ENCODE results near the gene ISOC2.

The ISOC2 gene

GRCh38 chr19:55493645-55494171 is 32.3 kb upstream of the ISOC2 start:
- DNase-seq (ENCODE audit: low spot score), result peak; percentile 65
- no peak overlapping the region for H3K27ac ChIP-seq (ENCODE audit: poor library complexity, severe bottlenecking)
- H3K4me1 ChIP-seq (ENCODE audit: insufficient read depth, poor library complexity, severe bottlenecking), result peaks cover 2% of the 10 kb centered on the region
- H3K4me3 ChIP-seq (ENCODE audit: severe bottlenecking), result no peak overlapping the region
- no peaks in the 10 kb centered on the region for H3K27me3 ChIP-seq (ENCODE audit: insufficient read depth, poor library complexity, severe bottlenecking)
- no peak for ATAC-seq (ENCODE audit: low read depth)
- no peaks in the 10 kb centered on the region for H3K9me3 ChIP-seq (ENCODE audit: severe bottlenecking)
- TF ChIP-seq CTCF (IDR thresholded peaks at IDR 0.05; ENCODE audit: poor library complexity, severe bottlenecking), result no peak
- H3K36me3 ChIP-seq (ENCODE audit: low read depth), result no peaks in the 10 kb centered on the region

GRCh38 chr19:55493052-55493644 is 31.7 kb upstream of the ISOC2 start:
- no peak for DNase-seq (ENCODE audit: low spot score)
- Histone ChIP-seq H3K4me1 (ENCODE audit: insufficient read depth, poor library complexity, severe bottlenecking) (peaks cover 2% of the 10 kb centered on the region), H3K36me3 (ENCODE audit: low read depth) (no peaks in the 10 kb centered on the region), H3K4me3 (ENCODE audit: severe bottlenecking) (no peak overlapping the region), H3K27me3 (ENCODE audit: insufficient read depth, poor library complexity, severe bottlenecking) (no peaks in the 10 kb centered on the region), H3K27ac (ENCODE audit: poor library complexity, severe bottlenecking) (no peak overlapping the region), H3K9me3 (ENCODE audit: severe bottlenecking) (no peaks in the 10 kb centered on the region)
- no peak for ATAC-seq (ENCODE audit: low read depth)
- TF ChIP-seq CTCF (IDR thresholded peaks at IDR 0.05; ENCODE audit: poor library complexity, severe bottlenecking), result no peak

GRCh38 chr19:55492362-55492944 is 31.0 kb upstream of the ISOC2 start:
- Histone ChIP-seq H3K36me3 (ENCODE audit: low read depth) (no peaks in the 10 kb centered on the region), H3K4me1 (ENCODE audit: insufficient read depth, poor library complexity, severe bottlenecking) (peaks cover 7% of the 10 kb centered on the region), H3K27ac (ENCODE audit: poor library complexity, severe bottlenecking) (no peak overlapping the region), H3K27me3 (ENCODE audit: insufficient read depth, poor library complexity, severe bottlenecking) (no peaks in the 10 kb centered on the region), H3K9me3 (ENCODE audit: severe bottlenecking) (no peaks in the 10 kb centered on the region), H3K4me3 (ENCODE audit: severe bottlenecking) (no peak overlapping the region)
- ATAC-seq (ENCODE audit: low read depth) (no peak), DNase-seq (ENCODE audit: low spot score) (no peak)
- no peak for TF ChIP-seq CTCF (IDR thresholded peaks at IDR 0.05; ENCODE audit: poor library complexity, severe bottlenecking)

- ATAC-seq (ENCODE audit: low read depth), result peak; percentile 17; the same call in 1 of the 3 replicates
- Histone ChIP-seq H3K27ac (ENCODE audit: poor library complexity, severe bottlenecking) (no peak overlapping the region), H3K27me3 (ENCODE audit: insufficient read depth, poor library complexity, severe bottlenecking) (no peaks in the 10 kb centered on the region), H3K9me3 (ENCODE audit: severe bottlenecking) (no peaks in the 10 kb centered on the region), H3K4me3 (ENCODE audit: severe bottlenecking) (no peak overlapping the region), H3K36me3 (ENCODE audit: low read depth) (no peaks in the 10 kb centered on the region), H3K4me1 (ENCODE audit: insufficient read depth, poor library complexity, severe bottlenecking) (peaks cover 14% of the 10 kb centered on the region)
- DNase-seq (ENCODE audit: low spot score), result no peak
- TF ChIP-seq CTCF (IDR thresholded peaks at IDR 0.05; ENCODE audit: poor library complexity, severe bottlenecking), result no peak
These were observed 30.3 kb upstream of the ISOC2 start for GRCh38 chr19:55491546-55492360.
